Neuronal stem cell (in vitro differentiated cells): Measurements from ENCODE around the gene FAF1.

Experiments used
- DNase-seq: peaks from one replicate; pipeline ENCODE4 v3.0.0-alpha.2; 2013; ENCODE audit warnings: low spot score
- H2AFZ ChIP-seq: one replicate; pipeline ENCODE4 v1.6.1; 2013; ENCODE audit warnings: mild to moderate bottlenecking, low read length, inconsistent platforms
- H2AK5ac ChIP-seq: 2 replicates; pipeline ENCODE4 v1.6.1; 2013; ENCODE audit warnings: low read depth, mild to moderate bottlenecking, inconsistent platforms, low read length, moderate library complexity, mixed read lengths
- H2BK120ac ChIP-seq: 2 replicates; pipeline ENCODE4 v1.6.1; 2013; ENCODE audit warnings: low read depth, mild to moderate bottlenecking, inconsistent platforms, low read length, moderate library complexity, mixed read lengths
- H2BK12ac ChIP-seq: one replicate; pipeline ENCODE4 v1.6.1; 2013; ENCODE audit warnings: low read length, inconsistent platforms
- H2BK15ac ChIP-seq: 2 replicates; pipeline ENCODE4 v1.6.1; 2013; ENCODE audit warnings: mild to moderate bottlenecking, low read length, inconsistent platforms, mixed read lengths
- H2BK5ac ChIP-seq: one replicate; pipeline ENCODE4 v1.6.1; 2013; ENCODE audit warnings: inconsistent platforms, mild to moderate bottlenecking, low read length, moderate library complexity
- H3K14ac ChIP-seq: one replicate; pipeline ENCODE4 v1.6.1; 2013; ENCODE audit warnings: low read length, inconsistent platforms
- H3K18ac ChIP-seq: 2 replicates; pipeline ENCODE4 v1.6.1; 2013; ENCODE audit warnings: low read length, inconsistent platforms
- H3K23ac ChIP-seq: 2 replicates; pipeline ENCODE4 v1.6.1; 2013; ENCODE audit warnings: low read depth, mild to moderate bottlenecking, mixed read lengths, low read length, inconsistent platforms; ENCODE audit not compliant: poor library complexity
- H3K27ac ChIP-seq: replicated peaks from 3 replicates; pipeline ENCODE4 v1.5.1; 2013; ENCODE audit warnings: low read length, inconsistent platforms
- H3K27me3 ChIP-seq, 3 experiments: 2 replicates each; pipeline ENCODE4 v1.6.1; 2013; ENCODE audit warnings: low read length in 3 of 3, mild to moderate bottlenecking in 2 of 3, inconsistent platforms in 1 of 3, low read depth in 1 of 3, mixed read lengths in 1 of 3, moderate library complexity in 1 of 3; ENCODE audit not compliant: control insufficient read depth in 3 of 3, insufficient read depth in 3 of 3
- H3K36me3 ChIP-seq, 2 donors: replicated peaks in 1 of 2; 2 replicates each; pipeline ENCODE4 v1.6.1; 2013; ENCODE audit warnings: low read length in 2 of 2; ENCODE audit not compliant: control insufficient read depth in 2 of 2, insufficient read depth in 2 of 2
- H3K4ac ChIP-seq: 2 replicates; pipeline ENCODE4 v1.6.1; 2013; ENCODE audit warnings: inconsistent platforms, mild to moderate bottlenecking, low read length, moderate library complexity
- H3K4me1 ChIP-seq, 2 donors: 1 replicate in 1 of 2; 2 replicates in 1 of 2; pipeline ENCODE4 v1.6.1; 2013; ENCODE audit warnings: low read length in 2 of 2, low read depth in 1 of 2; ENCODE audit not compliant: control insufficient read depth in 2 of 2, insufficient read depth in 1 of 2
- H3K4me2 ChIP-seq: one replicate; pipeline ENCODE4 v1.6.1; 2013; ENCODE audit warnings: mild to moderate bottlenecking, low read length, inconsistent platforms; ENCODE audit not compliant: insufficient read depth, poor library complexity, severe bottlenecking
- H3K4me3 ChIP-seq, 2 donors: 2 replicates each; pipeline ENCODE4 v1.5.1; 2013; ENCODE audit warnings: low read length in 2 of 2, mild to moderate bottlenecking in 2 of 2, inconsistent platforms in 1 of 2, moderate library complexity in 1 of 2
- H3K79me1 ChIP-seq: one replicate; pipeline ENCODE4 v1.6.1; 2013; ENCODE audit warnings: low read depth, mild to moderate bottlenecking, inconsistent platforms, low read length, moderate library complexity
- H3K9ac ChIP-seq: one replicate; pipeline ENCODE4 v1.6.1; 2013; ENCODE audit warnings: mild to moderate bottlenecking, low read depth, low read length, inconsistent platforms; ENCODE audit not compliant: poor library complexity
- H3K9me3 ChIP-seq, 2 donors: replicated peaks in 1 of 2; 2 replicates each; pipeline versions ENCODE3 to v1.6.1; 2013; ENCODE audit warnings: low read length in 2 of 2, mild to moderate bottlenecking in 2 of 2, inconsistent platforms in 1 of 2, low read depth in 1 of 2, mixed read lengths in 1 of 2, moderate library complexity in 1 of 2; ENCODE audit not compliant: control insufficient read depth in 2 of 2, insufficient read depth in 1 of 2
- H4K8ac ChIP-seq: one replicate; pipeline ENCODE4 v1.6.1; 2013; ENCODE audit warnings: low read depth, mild to moderate bottlenecking, inconsistent platforms, low read length, moderate library complexity
- H4K91ac ChIP-seq: one replicate; pipeline ENCODE4 v1.6.1; 2013; ENCODE audit warnings: low read length, low read depth, mild to moderate bottlenecking, inconsistent platforms; ENCODE audit not compliant: poor library complexity
- WGBS, 2 donors: extraction: QIAGEN DNeasy Blood & Tissue Kit; methylation state at CpG; one replicate each; pipeline ENCODE4 v1.1.7; 2013; ENCODE audit warnings: missing lambda C conversion rate in 2 of 2, mixed read lengths in 1 of 2; ENCODE audit not compliant: insufficient read length in 2 of 2, insufficient replicate concordance in 1 of 2; ENCODE audit errors: extremely low coverage in 2 of 2; 5-methylcytosine and 5-hydroxymethylcytosine counted together

FAF1 gene

GRCh38 chr1:50968821-50969610, 8.9 kb upstream of the FAF1 start:
- Histone ChIP-seq H3K27me3 (peaks cover 6 to 50% (median 37%) of the 10 kb centered on the region in 3 experiments), H3K36me3 (no peaks in the 10 kb centered on the region), H3K4ac (no peak overlapping the region), H3K23ac (peak overlapping the region; percentile 73), H3K4me3 (peak overlapping the region; percentile 79 to 95), H4K8ac (no peak overlapping the region), H3K18ac (peak overlapping the region; percentile 94), H4K91ac (no peak overlapping the region), H2BK15ac (peak overlapping the region; percentile 37), H3K14ac (peak overlapping the region; percentile 21), H2AFZ (peak overlapping the region; percentile 100), H3K4me1 (peaks cover 5 to 12% of the 10 kb centered on the region in 2 donors), H3K4me2 (peak overlapping the region; percentile 98), H3K9me3 (no peaks in the 10 kb centered on the region), H2AK5ac (no peak overlapping the region), H2BK12ac (no peak overlapping the region), H3K9ac (peak overlapping the region; percentile 92), H3K79me1 (no peaks in the 10 kb centered on the region), H2BK120ac (no peak overlapping the region), H2BK5ac (peak overlapping the region; percentile 66), H3K27ac (no peak overlapping the region)
- no CpG with 5 or more reads among the region's 65 CpGs for WGBS, 2 donors
- no peak for DNase-seq

GRCh38 chr1:50968158-50968820, 8.2 kb upstream of the FAF1 start:
- H2BK12ac ChIP-seq, result no peak overlapping the region
- H3K4me1 ChIP-seq, result peaks cover 5 to 12% of the 10 kb centered on the region in 2 donors
- peaks cover 4 to 46% (median 32%) of the 10 kb centered on the region in 3 experiments for H3K27me3 ChIP-seq
- peak overlapping the region; percentile 85 to 95 for H3K4me3 ChIP-seq
- H3K18ac ChIP-seq, result peak overlapping the region; percentile 87
- DNase-seq, result peak; percentile 81
- peak overlapping the region; percentile 55 for H2BK15ac ChIP-seq
- peak overlapping the region; percentile 100 for H2AFZ ChIP-seq
- no peak overlapping the region for H3K4ac ChIP-seq
- no peak overlapping the region for H3K23ac ChIP-seq
- no peaks in the 10 kb centered on the region for H3K36me3 ChIP-seq
- no peak overlapping the region for H4K8ac ChIP-seq
- no peak overlapping the region for H2BK120ac ChIP-seq
- H3K14ac ChIP-seq, result no peak overlapping the region
- H3K79me1 ChIP-seq, result no peaks in the 10 kb centered on the region
- H2AK5ac ChIP-seq, result no peak overlapping the region
- WGBS, 2 donors, result no CpG with 5 or more reads among the region's 70 CpGs
- H3K27ac ChIP-seq, result peak overlapping the region; percentile 70
- no peaks in the 10 kb centered on the region for H3K9me3 ChIP-seq
- peak overlapping the region; percentile 66 for H2BK5ac ChIP-seq
- no peak overlapping the region for H4K91ac ChIP-seq
- no peak overlapping the region for H3K9ac ChIP-seq
- peak overlapping the region; percentile 98 for H3K4me2 ChIP-seq

GRCh38 chr1:50967416-50968157, 7.5 kb upstream of the FAF1 start:
- H3K27ac ChIP-seq, result no peak overlapping the region
- DNase-seq, result no peak
- H2BK15ac ChIP-seq, result no peak overlapping the region
- no peak overlapping the region for H3K18ac ChIP-seq
- no peak overlapping the region for H3K9ac ChIP-seq
- H2BK120ac ChIP-seq, result no peak overlapping the region
- H3K14ac ChIP-seq, result no peak overlapping the region
- no peak overlapping the region for H2BK12ac ChIP-seq
- no peak overlapping the region for H4K91ac ChIP-seq
- H2AK5ac ChIP-seq, result no peak overlapping the region
- peaks cover 5 to 12% of the 10 kb centered on the region in 2 donors for H3K4me1 ChIP-seq
- H2BK5ac ChIP-seq, result no peak overlapping the region
- peaks cover 4 to 39% (median 32%) of the 10 kb centered on the region in 3 experiments for H3K27me3 ChIP-seq
- H3K23ac ChIP-seq, result no peak overlapping the region
- H4K8ac ChIP-seq, result no peak overlapping the region
- no CpG with 5 or more reads among the region's 17 CpGs for WGBS, 2 donors
- no peak overlapping the region for H3K4ac ChIP-seq
- peak overlapping the region; percentile 85 to 95 for H3K4me3 ChIP-seq
- H3K9me3 ChIP-seq, result no peaks in the 10 kb centered on the region
- H3K4me2 ChIP-seq, result no peak overlapping the region
- H3K36me3 ChIP-seq, result no peaks in the 10 kb centered on the region
- peak overlapping the region; percentile 100 for H2AFZ ChIP-seq
- no peaks in the 10 kb centered on the region for H3K79me1 ChIP-seq
